Stimulated activated CD8-positive, alpha-beta memory T cell treated with anti-CD3 and anti-CD28 coated beads, Interleukin-15, amount 100 ng/mL, for 24 hours (primary cell): ENCODE measurements around the gene REX1BD.
"Not testable (repeated sequence)": the region's sequence is repeated elsewhere in the genome, so short reads cannot be mapped to it uniquely, and the experiment has no call there.

Source experiments
- DNase-seq: peaks from one replicate; pipeline ENCODE4 v3.0.0-alpha.2; 2020; ENCODE audit warnings: low read depth

REX1BD gene

GRCh38 chr19:18588611-18589379 lies at the start of gene REX1BD:
TSS of gene REX1BD (plus strand) at chr19:18588798. CDS start at chr19:18588802, 4 bp downstream.
- DNase-seq, result peak; percentile 76

GRCh38 chr19:18539372-18539771 lies 49.2 kb upstream of the REX1BD start:
- DNase-seq, result no peak

GRCh38 chr19:18540200-18540599 lies 48.4 kb upstream of the REX1BD start:
- DNase-seq, result not testable (repeated sequence)

GRCh38 chr19:18541258-18541991 lies 47.2 kb upstream of the REX1BD start:
- DNase-seq, result no peak

- no peak for DNase-seq
These were observed 46.3 kb upstream of the REX1BD start for GRCh38 chr19:18541992-18542940.

- peak; percentile 83 for DNase-seq
These were observed 45.4 kb upstream of the REX1BD start, which contains the start of gene FKBP8 for GRCh38 chr19:18542941-18543813. TSS of gene FKBP8 (minus strand) at chr19:18543573. CDS start at chr19:18541970, 1,603 bp downstream.

GRCh38 chr19:18543814-18544475 lies 44.7 kb upstream of the REX1BD start:
- no peak for DNase-seq

- no peak for DNase-seq
These were observed 37.0 kb upstream of the REX1BD start for GRCh38 chr19:18551631-18552030.

- DNase-seq, result peak; percentile 85
These were observed 31.0 kb upstream of the REX1BD start, which contains the start of gene KXD1 for GRCh38 chr19:18557411-18558201. TSS of gene KXD1 (plus strand) at chr19:18557870. CDS start at chr19:18562057, 4,187 bp downstream.

GRCh38 chr19:18558202-18558555 lies 30.4 kb upstream of the REX1BD start:
- no peak for DNase-seq

GRCh38 chr19:18558604-18559003 lies 30.0 kb upstream of the REX1BD start:
- DNase-seq, result no peak

GRCh38 chr19:18559685-18560084 lies 28.9 kb upstream of the REX1BD start:
- DNase-seq, result no peak

GRCh38 chr19:18562086-18562485 lies 26.5 kb upstream of the REX1BD start:
- DNase-seq, result no peak

- DNase-seq, result no peak
These were observed 21.6 kb upstream of the REX1BD start for GRCh38 chr19:18566953-18567352.

GRCh38 chr19:18568367-18568766 lies 20.2 kb upstream of the REX1BD start:
- no peak for DNase-seq

GRCh38 chr19:18571564-18572344 lies 16.8 kb upstream of the REX1BD start, which contains the start of gene UBA52:
TSS of gene UBA52 (plus strand) at chr19:18571857. CDS start at chr19:18573301, 1,444 bp downstream.
- DNase-seq, result peak; percentile 99

GRCh38 chr19:18574691-18575291 lies 13.8 kb upstream of the REX1BD start:
- no peak for DNase-seq

GRCh38 chr19:18576383-18576782 lies 12.2 kb upstream of the REX1BD start:
- no peak for DNase-seq
